BLaER1 treated with 17β-estradiol and CSF1 and Interleukin-3, amounts not matched to agents 10 nM and 100 nM (cell line): ENCODE data around the gene TAS2R9.
"Not testable (repeated sequence)": the region's sequence is repeated elsewhere in the genome, so short reads cannot be mapped to it uniquely, and the experiment has no call there.

ENCODE experiments used
- H3K27ac ChIP-seq, 11 experiments: shearing (Covaris generic); formaldehyde crosslinking; 2 replicates each; pipeline ENCODE4 v1.8.1; 2022
- H3K27me3 ChIP-seq, 11 experiments: shearing (Covaris generic); formaldehyde crosslinking; 2 replicates each; pipeline ENCODE4 v1.8.1; 2022
- H3K36me3 ChIP-seq, 11 experiments: shearing (Covaris generic); formaldehyde crosslinking; 2 replicates each; pipeline ENCODE4 v1.8.1; 2022
- H3K4me1 ChIP-seq, 10 experiments: shearing (Covaris generic); formaldehyde crosslinking; 2 replicates each; pipeline ENCODE4 v1.8.1; 2022
- H3K4me2 ChIP-seq, 11 experiments: shearing (Covaris generic); formaldehyde crosslinking; 2 replicates each; pipeline ENCODE4 v1.8.1; 2022
- H3K4me3 ChIP-seq, 10 experiments: shearing (Covaris generic); formaldehyde crosslinking; 2 replicates each; pipeline ENCODE4 v1.8.1; 2022
- H3K9ac ChIP-seq, 11 experiments: shearing (Covaris generic); formaldehyde crosslinking; 2 replicates each; pipeline ENCODE4 v1.8.1; 2022
- H3K9me3 ChIP-seq, 11 experiments: shearing (Covaris generic); formaldehyde crosslinking; replicated peaks in 1 of 11; 2 replicates each; pipeline ENCODE4 v1.8.1; 2022
- H4K20me1 ChIP-seq, 11 experiments: shearing (Covaris generic); formaldehyde crosslinking; 2 replicates each; pipeline ENCODE4 v1.8.1; 2022
- Cebpa-rat ChIP-seq, 11 experiments: shearing (Covaris generic); IDR thresholded peaks; 2 replicates each; pipeline ENCODE4 v1.8.1; 2022

The TAS2R9 gene

GRCh38 chr12:10826258-10826657 is 16.3 kb upstream of the TAS2R9 start, which contains the start of gene TAS2R10:
TSS of gene TAS2R10 (minus strand) at chr12:10826358. CDS start at chr12:10826269, 89 bp downstream.
- Histone ChIP-seq H3K9me3 (no peaks in the 10 kb centered on the region), H3K4me2 (no peak within 1 kb of the TSS), H4K20me1 (no peaks in the 10 kb centered on the region), H3K4me3 (no peak within 1 kb of the TSS), H3K4me1 (no peaks in the 10 kb centered on the region), H3K9ac (no peak within 1 kb of the TSS), H3K27ac (no peak within 1 kb of the TSS), H3K27me3 (no peaks in the 10 kb centered on the region), H3K36me3 (no peaks in the 10 kb centered on the region)
- no peak for TF ChIP-seq Cebpa-rat (IDR thresholded peaks at IDR 0.05)

- Histone ChIP-seq H3K27ac (no peak overlapping the region), H3K4me1 (no peaks in the 10 kb centered on the region), H3K4me3 (no peak overlapping the region), H3K27me3 (no peaks in the 10 kb centered on the region), H3K9ac (no peak overlapping the region), H3K4me2 (no peak overlapping the region), H3K36me3 (no peaks in the 10 kb centered on the region), H4K20me1 (no peaks in the 10 kb centered on the region), H3K9me3 (no peaks in the 10 kb centered on the region)
- TF ChIP-seq Cebpa-rat (IDR thresholded peaks at IDR 0.05): no peak
Observed at GRCh38 chr12:10824957-10825356, 15.0 kb upstream of the TAS2R9 start.

GRCh38 chr12:10811883-10812536 is 2.0 kb upstream of the TAS2R9 start:
- H3K27me3 ChIP-seq: no peaks in the 10 kb centered on the region
- H3K9me3 ChIP-seq: no peaks in the 10 kb centered on the region; a peak in 1 of 22 replicates
- no peak overlapping the region for H3K9ac ChIP-seq
- no peak overlapping the region for H3K27ac ChIP-seq
- no peak for TF ChIP-seq Cebpa-rat (IDR thresholded peaks at IDR 0.05)
- H3K4me2 ChIP-seq: no peak overlapping the region
- H4K20me1 ChIP-seq: no peaks in the 10 kb centered on the region
- H3K4me1 ChIP-seq: no peaks in the 10 kb centered on the region
- H3K4me3 ChIP-seq: no peak overlapping the region
- no peaks in the 10 kb centered on the region for H3K36me3 ChIP-seq

- no peaks in the 10 kb centered on the region for H4K20me1 ChIP-seq
- H3K4me2 ChIP-seq: no peak within 1 kb of the TSS
- no peaks in the 10 kb centered on the region for H3K9me3 ChIP-seq
- H3K4me1 ChIP-seq: no peaks in the 10 kb centered on the region
- no peaks in the 10 kb centered on the region for H3K27me3 ChIP-seq
- TF ChIP-seq Cebpa-rat (IDR thresholded peaks at IDR 0.05): no peak
- H3K4me3 ChIP-seq: no peak within 1 kb of the TSS
- H3K27ac ChIP-seq: no peak within 1 kb of the TSS
- no peaks in the 10 kb centered on the region for H3K36me3 ChIP-seq
- H3K9ac ChIP-seq: no peak within 1 kb of the TSS
Observed at GRCh38 chr12:10807186-10807585, 2.8 kb downstream of the TAS2R9 start, which contains the start of gene TAS2R8. TSS of gene TAS2R8 (minus strand) at chr12:10807286. CDS start at chr12:10806980, 306 bp downstream.

GRCh38 chr12:10802587-10802986 is 7.4 kb downstream of the TAS2R9 start, which contains the start of gene TAS2R7:
TSS of gene TAS2R7 (minus strand) at chr12:10802627. CDS start at chr12:10802570, 57 bp downstream.
- no peak within 1 kb of the TSS for H3K27ac ChIP-seq
- no peaks in the 10 kb centered on the region for H3K27me3 ChIP-seq
- H4K20me1 ChIP-seq: no peaks in the 10 kb centered on the region
- H3K9ac ChIP-seq: no peak within 1 kb of the TSS
- H3K9me3 ChIP-seq: no peaks in the 10 kb centered on the region
- H3K4me2 ChIP-seq: no peak within 1 kb of the TSS
- no peak within 1 kb of the TSS for H3K4me3 ChIP-seq
- H3K4me1 ChIP-seq: no peaks in the 10 kb centered on the region
- TF ChIP-seq Cebpa-rat (IDR thresholded peaks at IDR 0.05): no peak
- no peaks in the 10 kb centered on the region for H3K36me3 ChIP-seq

- H3K9ac ChIP-seq: no peak overlapping the region
Observed at GRCh38 chr12:10801741-10802140, 8.2 kb downstream of the TAS2R9 start.

GRCh38 chr12:10794222-10794621 is 15.7 kb downstream of the TAS2R9 start:
- H3K4me1 ChIP-seq: no peaks in the 10 kb centered on the region
- no peak overlapping the region for H3K4me3 ChIP-seq
- no peaks in the 10 kb centered on the region for H4K20me1 ChIP-seq
- TF ChIP-seq Cebpa-rat (IDR thresholded peaks at IDR 0.05): no peak
- H3K9ac ChIP-seq: no peak overlapping the region
- no peaks in the 10 kb centered on the region for H3K27me3 ChIP-seq
- no peak overlapping the region for H3K4me2 ChIP-seq
- H3K27ac ChIP-seq: no peak overlapping the region
- H3K9me3 ChIP-seq: 0 out of 22 replicates have a peak, but pooled peaks cover 0 to 4% (median 0%) of the 10 kb centered on the region in 11 experiments
- H3K36me3 ChIP-seq: no peaks in the 10 kb centered on the region

More at GRCh38 chr12:10801741-10802140, 8.2 kb downstream of the TAS2R9 start:
- H3K36me3 ChIP-seq: no peaks in the 10 kb centered on the region
- TF ChIP-seq Cebpa-rat (IDR thresholded peaks at IDR 0.05): no peak
- H3K4me2 ChIP-seq: no peak overlapping the region
- no peaks in the 10 kb centered on the region for H4K20me1 ChIP-seq
- no peaks in the 10 kb centered on the region for H3K9me3 ChIP-seq
- no peak overlapping the region for H3K27ac ChIP-seq
- no peaks in the 10 kb centered on the region for H3K27me3 ChIP-seq
- H3K4me3 ChIP-seq: no peak overlapping the region
- H3K4me1 ChIP-seq: no peaks in the 10 kb centered on the region

GRCh38 chr12:10791769-10792168 is 18.2 kb downstream of the TAS2R9 start:
- H4K20me1 ChIP-seq, H3K4me1 ChIP-seq, H3K27ac ChIP-seq, H3K9ac ChIP-seq, H3K36me3 ChIP-seq, H3K27me3 ChIP-seq, H3K4me2 ChIP-seq, H3K4me3 ChIP-seq, H3K9me3 ChIP-seq: not testable (repeated sequence)

GRCh38 chr12:10783252-10783651 is 26.7 kb downstream of the TAS2R9 start:
- Histone ChIP-seq H4K20me1 (no peaks in the 10 kb centered on the region), H3K4me2 (no peak overlapping the region)

GRCh38 chr12:10779103-10779502 is 30.9 kb downstream of the TAS2R9 start:
- no peaks in the 10 kb centered on the region for H4K20me1 ChIP-seq
- H3K36me3 ChIP-seq: no peaks in the 10 kb centered on the region
- H3K9ac ChIP-seq: no peak overlapping the region
- H3K27ac ChIP-seq: no peak overlapping the region
- H3K4me1 ChIP-seq: no peaks in the 10 kb centered on the region
- no peak overlapping the region for H3K4me3 ChIP-seq
- H3K27me3 ChIP-seq: no peaks in the 10 kb centered on the region
- H3K9me3 ChIP-seq: no peaks in the 10 kb centered on the region
- no peak for TF ChIP-seq Cebpa-rat (IDR thresholded peaks at IDR 0.05)
- no peak overlapping the region for H3K4me2 ChIP-seq

More at GRCh38 chr12:10783252-10783651, 26.7 kb downstream of the TAS2R9 start:
- no peak overlapping the region for H3K4me3 ChIP-seq
- H3K4me1 ChIP-seq: peaks cover 0 to 6% (median 0%) of the 10 kb centered on the region in 10 experiments; a peak in 2 of 20 replicates
- TF ChIP-seq Cebpa-rat (IDR thresholded peaks at IDR 0.05): no peak
- no peaks in the 10 kb centered on the region for H3K27me3 ChIP-seq
- no peaks in the 10 kb centered on the region for H3K9me3 ChIP-seq
- H3K9ac ChIP-seq: no peak overlapping the region
- no peak overlapping the region for H3K27ac ChIP-seq
- no peaks in the 10 kb centered on the region for H3K36me3 ChIP-seq
